ENCODE measurements around the gene TRMT112.

- TF ChIP-seq POLR2A (IDR thresholded peaks at IDR 0.05) = no peak
- TF ChIP-seq CTCF (IDR thresholded peaks at IDR 0.05) = no peak
Measured at GRCh38 chr11:64296236-64296635, 21.1 kb downstream of the TRMT112 start.
